Measurements from ENCODE around the gene RNF186. TPM values are rescaled to one million over a fixed set of nuclear protein-coding genes. Genes with fewer than 3 reads are reported as not detected.

The RNF186 gene
- polyA plus RNA-seq, 2 donors = 0.06 TPM; not detected in 1

GRCh38 chr1:19814244-19814661 lies 830 bp downstream of the RNF186 start:
- no peak overlapping the region for H3K27ac ChIP-seq (ENCODE audit: low read depth in 2 of 2, low read length in 1 of 2)
- no peak overlapping the region for H3K4me3 ChIP-seq (ENCODE audit: low read depth in 1 of 2, low read length in 2 of 2)
- H3K36me3 ChIP-seq (ENCODE audit: control insufficient read depth in 2 of 2, insufficient read depth in 2 of 2, low read length in 1 of 2) = no peaks in the 10 kb centered on the region
- peaks cover 0 to 2% of the 10 kb centered on the region in 2 donors for H3K9me3 ChIP-seq (ENCODE audit: control insufficient read depth in 2 of 2, insufficient read depth in 1 of 2, low read depth in 1 of 2, low read length in 1 of 2)
- WGBS, 2 donors = 65 to 88% methylated on average over 15 of the region's 15 CpGs
- H3K4me1 ChIP-seq (ENCODE audit: control insufficient read depth in 2 of 2, insufficient read depth in 2 of 2, low read length in 1 of 2) = peaks cover 0 to 3% of the 10 kb centered on the region in 2 donors
- no peaks in the 10 kb centered on the region for H3K27me3 ChIP-seq (ENCODE audit: control insufficient read depth in 1 of 2, insufficient read depth in 2 of 2, low read length in 2 of 2)

- H3K4me1 ChIP-seq (ENCODE audit: control insufficient read depth in 2 of 2, insufficient read depth in 2 of 2, low read length in 1 of 2) = peaks cover 0 to 3% of the 10 kb centered on the region in 2 donors
- H3K27ac ChIP-seq (ENCODE audit: low read depth in 2 of 2, low read length in 1 of 2) = no peak overlapping the region
- no peak overlapping the region for H3K4me3 ChIP-seq (ENCODE audit: low read depth in 1 of 2, low read length in 2 of 2)
- no peaks in the 10 kb centered on the region for H3K36me3 ChIP-seq (ENCODE audit: control insufficient read depth in 2 of 2, insufficient read depth in 2 of 2, low read length in 1 of 2)
- no peaks in the 10 kb centered on the region for H3K27me3 ChIP-seq (ENCODE audit: control insufficient read depth in 1 of 2, insufficient read depth in 2 of 2, low read length in 2 of 2)
- H3K9me3 ChIP-seq (ENCODE audit: control insufficient read depth in 2 of 2, insufficient read depth in 1 of 2, low read depth in 1 of 2, low read length in 1 of 2) = peaks cover 0 to 2% of the 10 kb centered on the region in 2 donors
- WGBS, 2 donors = 60 to 91% methylated on average over 4 of the region's 4 CpGs
Observed at GRCh38 chr1:19813643-19813960, 1.5 kb downstream of the RNF186 start.

GRCh38 chr1:19812875-19813642 lies 2.0 kb downstream of the RNF186 start:
- Histone ChIP-seq H3K9me3 (ENCODE audit: control insufficient read depth in 2 of 2, insufficient read depth in 1 of 2, low read depth in 1 of 2, low read length in 1 of 2) (peaks cover 0 to 2% of the 10 kb centered on the region in 2 donors), H3K27me3 (ENCODE audit: control insufficient read depth in 1 of 2, insufficient read depth in 2 of 2, low read length in 2 of 2) (no peaks in the 10 kb centered on the region), H3K36me3 (ENCODE audit: control insufficient read depth in 2 of 2, insufficient read depth in 2 of 2, low read length in 1 of 2) (no peaks in the 10 kb centered on the region), H3K4me3 (ENCODE audit: low read depth in 1 of 2, low read length in 2 of 2) (no peak overlapping the region), H3K27ac (ENCODE audit: low read depth in 2 of 2, low read length in 1 of 2) (no peak overlapping the region), H3K4me1 (ENCODE audit: control insufficient read depth in 2 of 2, insufficient read depth in 2 of 2, low read length in 1 of 2) (peaks cover 0 to 3% of the 10 kb centered on the region in 2 donors)
- 63 to 81% methylated on average over 15 of the region's 15 CpGs for WGBS, 2 donors

DNA sequence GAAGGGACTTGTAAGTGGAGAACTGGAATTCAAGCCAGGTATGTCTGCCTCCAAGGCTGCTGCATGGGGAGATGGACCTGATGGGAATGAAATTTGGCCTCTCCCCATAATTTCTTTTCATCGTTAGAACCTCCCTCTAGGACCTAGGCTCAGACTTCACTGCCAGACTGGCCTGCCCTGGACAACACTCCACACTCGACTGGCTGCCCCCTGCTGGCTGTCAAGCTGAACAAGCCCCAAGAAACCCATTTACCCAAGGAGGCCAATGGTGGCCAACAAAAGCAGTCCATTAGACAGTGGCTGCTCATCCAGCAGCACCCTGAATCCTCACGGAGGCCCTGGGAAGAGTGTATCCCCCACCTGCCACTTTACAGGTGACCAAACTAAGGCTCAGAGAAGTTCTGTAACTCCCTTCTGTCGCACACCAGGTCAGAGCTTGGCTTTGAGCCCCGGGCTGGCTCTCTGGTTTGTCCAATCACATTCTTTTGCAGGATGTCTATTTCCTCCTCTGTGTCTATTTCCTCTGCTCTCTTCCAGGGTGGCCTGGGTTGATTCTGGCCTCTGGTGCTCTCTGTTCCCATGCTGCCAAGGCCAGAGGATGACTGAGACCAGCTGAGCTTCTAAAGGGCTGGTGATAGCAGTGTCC lies 3.8 kb downstream of the RNF186 start:
- peaks cover 0 to 2% of the 10 kb centered on the region in 2 donors for H3K9me3 ChIP-seq (ENCODE audit: control insufficient read depth in 2 of 2, insufficient read depth in 1 of 2, low read depth in 1 of 2, low read length in 1 of 2)
- peaks cover 0 to 3% of the 10 kb centered on the region in 2 donors for H3K4me1 ChIP-seq (ENCODE audit: control insufficient read depth in 2 of 2, insufficient read depth in 2 of 2, low read length in 1 of 2)
- H3K27me3 ChIP-seq (ENCODE audit: control insufficient read depth in 1 of 2, insufficient read depth in 2 of 2, low read length in 2 of 2) = no peaks in the 10 kb centered on the region
- H3K36me3 ChIP-seq (ENCODE audit: control insufficient read depth in 2 of 2, insufficient read depth in 2 of 2, low read length in 1 of 2) = no peaks in the 10 kb centered on the region
- H3K27ac ChIP-seq (ENCODE audit: low read depth in 2 of 2, low read length in 1 of 2) = no peak overlapping the region
- WGBS, 2 donors = 59 to 65% methylated on average over 5 of the region's 5 CpGs
- no peak overlapping the region for H3K4me3 ChIP-seq (ENCODE audit: low read depth in 1 of 2, low read length in 2 of 2)

GRCh38 chr1:19809044-19809750 lies 5.9 kb downstream of the RNF186 start:
- H3K36me3 ChIP-seq (ENCODE audit: control insufficient read depth in 2 of 2, insufficient read depth in 2 of 2, low read length in 1 of 2) = no peaks in the 10 kb centered on the region
- 71 to 79% methylated on average over 13 of the region's 13 CpGs for WGBS, 2 donors
- no peaks in the 10 kb centered on the region for H3K27me3 ChIP-seq (ENCODE audit: control insufficient read depth in 1 of 2, insufficient read depth in 2 of 2, low read length in 2 of 2)
- no peaks in the 10 kb centered on the region for H3K9me3 ChIP-seq (ENCODE audit: control insufficient read depth in 2 of 2, insufficient read depth in 1 of 2, low read depth in 1 of 2, low read length in 1 of 2)
- no peak overlapping the region for H3K4me3 ChIP-seq (ENCODE audit: low read depth in 1 of 2, low read length in 2 of 2)
- no peak overlapping the region for H3K27ac ChIP-seq (ENCODE audit: low read depth in 2 of 2, low read length in 1 of 2)
- H3K4me1 ChIP-seq (ENCODE audit: control insufficient read depth in 2 of 2, insufficient read depth in 2 of 2, low read length in 1 of 2) = no peaks in the 10 kb centered on the region

- Histone ChIP-seq H3K36me3 (ENCODE audit: control insufficient read depth in 2 of 2, insufficient read depth in 2 of 2, low read length in 1 of 2) (no peaks in the 10 kb centered on the region), H3K4me3 (ENCODE audit: low read depth in 1 of 2, low read length in 2 of 2) (no peak overlapping the region), H3K27me3 (ENCODE audit: control insufficient read depth in 1 of 2, insufficient read depth in 2 of 2, low read length in 2 of 2) (no peaks in the 10 kb centered on the region), H3K27ac (ENCODE audit: low read depth in 2 of 2, low read length in 1 of 2) (no peak overlapping the region), H3K9me3 (ENCODE audit: control insufficient read depth in 2 of 2, insufficient read depth in 1 of 2, low read depth in 1 of 2, low read length in 1 of 2) (no peaks in the 10 kb centered on the region), H3K4me1 (ENCODE audit: control insufficient read depth in 2 of 2, insufficient read depth in 2 of 2, low read length in 1 of 2) (no peaks in the 10 kb centered on the region)
- WGBS, 2 donors = 80 to 88% methylated on average over 7 of the region's 7 CpGs
Observed at GRCh38 chr1:19808351-19808750, 6.7 kb downstream of the RNF186 start.

DNA sequence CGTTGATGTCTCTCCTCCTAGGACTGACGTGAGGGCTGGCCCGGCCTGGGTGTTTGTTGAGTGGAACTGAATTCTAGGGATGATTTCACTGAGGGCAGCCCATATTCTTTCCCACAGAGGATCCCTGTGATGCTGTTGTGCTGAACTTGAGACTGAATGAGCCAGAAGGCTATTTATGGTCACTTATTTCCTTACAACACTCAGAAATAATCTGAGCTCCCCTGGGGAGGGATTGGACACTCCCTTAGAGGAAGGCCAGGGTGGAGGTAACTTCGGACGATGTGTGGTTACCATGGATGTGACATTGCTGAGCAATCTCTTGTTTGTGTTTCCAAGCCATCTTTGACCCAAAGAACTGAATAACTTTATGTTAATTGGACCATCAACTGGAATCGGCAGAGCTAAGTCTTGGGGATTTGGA lies 10.2 kb downstream of the RNF186 start:
- Histone ChIP-seq H3K4me1 (ENCODE audit: control insufficient read depth in 2 of 2, insufficient read depth in 2 of 2, low read length in 1 of 2) (peaks cover 0 to 5% of the 10 kb centered on the region in 2 donors), H3K9me3 (ENCODE audit: control insufficient read depth in 2 of 2, insufficient read depth in 1 of 2, low read depth in 1 of 2, low read length in 1 of 2) (no peaks in the 10 kb centered on the region), H3K27ac (ENCODE audit: low read depth in 2 of 2, low read length in 1 of 2) (no peak overlapping the region), H3K27me3 (ENCODE audit: control insufficient read depth in 1 of 2, insufficient read depth in 2 of 2, low read length in 2 of 2) (no peaks in the 10 kb centered on the region), H3K36me3 (ENCODE audit: control insufficient read depth in 2 of 2, insufficient read depth in 2 of 2, low read length in 1 of 2) (no peaks in the 10 kb centered on the region), H3K4me3 (ENCODE audit: low read depth in 1 of 2, low read length in 2 of 2) (no peak overlapping the region)
- 73 to 75% methylated on average over 6 of the region's 6 CpGs for WGBS, 2 donors

- H3K27me3 ChIP-seq (ENCODE audit: control insufficient read depth in 1 of 2, insufficient read depth in 2 of 2, low read length in 2 of 2) = no peaks in the 10 kb centered on the region
- no peaks in the 10 kb centered on the region for H3K9me3 ChIP-seq (ENCODE audit: control insufficient read depth in 2 of 2, insufficient read depth in 1 of 2, low read depth in 1 of 2, low read length in 1 of 2)
- H3K4me1 ChIP-seq (ENCODE audit: control insufficient read depth in 2 of 2, insufficient read depth in 2 of 2, low read length in 1 of 2) = peaks cover 0 to 7% of the 10 kb centered on the region in 2 donors
- no peak overlapping the region for H3K27ac ChIP-seq (ENCODE audit: low read depth in 2 of 2, low read length in 1 of 2)
- H3K4me3 ChIP-seq (ENCODE audit: low read depth in 1 of 2, low read length in 2 of 2) = no peak overlapping the region
- no peaks in the 10 kb centered on the region for H3K36me3 ChIP-seq (ENCODE audit: control insufficient read depth in 2 of 2, insufficient read depth in 2 of 2, low read length in 1 of 2)
- WGBS, 2 donors = 68% methylated on average over 7 of the region's 7 CpGs
Observed at GRCh38 chr1:19802269-19802668, 12.8 kb downstream of the RNF186 start.

DNA sequence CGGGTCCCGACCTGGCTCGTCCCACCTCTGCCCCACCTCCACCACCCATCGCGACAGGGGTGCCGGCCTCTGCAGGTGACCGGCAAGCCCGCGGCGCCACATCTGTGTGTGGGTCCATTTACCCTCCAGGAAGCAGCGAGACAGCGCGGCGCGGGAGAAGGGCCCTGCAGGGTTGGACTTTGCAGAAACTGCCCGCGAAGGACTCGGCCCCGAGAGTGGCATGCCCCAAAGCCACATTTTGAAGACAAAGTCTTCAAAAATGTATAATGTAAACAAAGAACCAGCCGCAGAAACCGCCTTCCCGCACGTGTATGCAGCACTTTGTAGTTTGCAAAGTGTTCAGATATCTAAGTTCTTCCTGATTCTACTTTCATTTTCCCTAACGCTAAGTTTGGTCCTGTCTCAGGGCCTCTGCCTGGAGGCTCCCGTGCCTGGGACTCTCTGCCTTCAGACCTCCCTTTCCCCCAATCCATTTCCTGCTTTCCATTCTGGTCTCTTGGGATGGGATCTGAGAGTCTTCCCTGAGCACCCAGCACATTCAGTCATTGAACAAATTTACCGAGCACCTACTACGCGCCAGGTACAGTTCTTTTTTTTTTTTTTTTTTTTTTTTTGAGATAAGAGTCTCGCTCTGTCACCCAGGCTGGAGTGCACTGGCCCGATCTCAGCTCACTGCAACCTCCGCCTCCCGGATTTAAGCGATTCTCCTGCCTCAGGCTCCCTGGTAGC lies 14.8 kb downstream of the RNF186 start:
- no peaks in the 10 kb centered on the region for H3K9me3 ChIP-seq (ENCODE audit: control insufficient read depth in 2 of 2, insufficient read depth in 1 of 2, low read depth in 1 of 2, low read length in 1 of 2)
- WGBS, 2 donors = 16% methylated on average over 30 to 33 of the region's 33 CpGs

More for the DNA sequence above, 14.8 kb downstream of the RNF186 start:
- H3K36me3 ChIP-seq (ENCODE audit: control insufficient read depth in 2 of 2, insufficient read depth in 2 of 2, low read length in 1 of 2) = no peaks in the 10 kb centered on the region
- peaks cover 0 to 7% of the 10 kb centered on the region in 2 donors for H3K4me1 ChIP-seq (ENCODE audit: control insufficient read depth in 2 of 2, insufficient read depth in 2 of 2, low read length in 1 of 2)
- H3K27ac ChIP-seq (ENCODE audit: low read depth in 2 of 2, low read length in 1 of 2) = peak overlapping the region; percentile 36 to 85
- peak overlapping the region; percentile 75 to 79 for H3K4me3 ChIP-seq (ENCODE audit: low read depth in 1 of 2, low read length in 2 of 2)
- no peaks in the 10 kb centered on the region for H3K27me3 ChIP-seq (ENCODE audit: control insufficient read depth in 1 of 2, insufficient read depth in 2 of 2, low read length in 2 of 2)

All from esophagus (tissue), 2 donors.